Prostate gland (tissue), 2 donors: ENCODE data around the gene PRKCI.

Experiments used
- POLR2A ChIP-seq: fragments of 450-650 bp; IDR thresholded peaks from one replicate; pipeline ENCODE4 v1.6.1; 2016; ENCODE audit warnings: antibody characterized with exemption, mild to moderate bottlenecking
- POLR2AphosphoS5 ChIP-seq: sonication (generic); formaldehyde crosslinking; IDR thresholded peaks from one replicate; pipeline ENCODE4 v1.6.1; 2017; ENCODE audit warnings: antibody characterized with exemption
- TF ChIP-seq, protein P1 (sequence below), 4 experiments: fragments of 200-600 bp in 2 of 4; fragments of 450-650 bp in 2 of 4; sonication (generic) in 2 of 4; IDR thresholded peaks; 1 replicate in 3 of 4; 2 replicates in 1 of 4; pipeline ENCODE4 v1.5.1; 2016 to 2019; ENCODE audit warnings: antibody characterized with exemption in 4 of 4, mild to moderate bottlenecking in 2 of 4, moderate library complexity in 2 of 4

DNA sequence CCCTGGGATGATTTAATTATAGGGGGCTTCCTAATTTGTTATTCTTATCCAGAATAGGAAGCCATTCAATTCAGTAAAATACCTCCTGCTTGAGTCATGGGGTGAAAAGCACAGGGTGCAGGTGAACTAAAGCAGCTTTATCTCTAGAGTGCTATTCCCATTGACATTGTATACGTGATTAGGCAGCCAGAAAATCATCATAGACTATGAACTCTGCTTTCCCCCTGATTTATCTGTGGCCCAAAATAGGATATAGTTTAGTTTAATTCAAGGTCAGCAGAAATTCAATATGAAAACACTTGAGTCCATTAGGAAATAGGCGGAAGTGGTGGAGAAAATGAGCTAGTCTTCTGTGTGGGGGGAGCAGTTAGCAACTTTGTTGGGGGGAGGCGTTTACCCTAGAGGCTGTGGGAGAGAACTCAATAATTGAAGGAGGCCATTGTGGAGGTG, 18.2 kb upstream of the PRKCI start:
- TF ChIP-seq, protein P1, sequence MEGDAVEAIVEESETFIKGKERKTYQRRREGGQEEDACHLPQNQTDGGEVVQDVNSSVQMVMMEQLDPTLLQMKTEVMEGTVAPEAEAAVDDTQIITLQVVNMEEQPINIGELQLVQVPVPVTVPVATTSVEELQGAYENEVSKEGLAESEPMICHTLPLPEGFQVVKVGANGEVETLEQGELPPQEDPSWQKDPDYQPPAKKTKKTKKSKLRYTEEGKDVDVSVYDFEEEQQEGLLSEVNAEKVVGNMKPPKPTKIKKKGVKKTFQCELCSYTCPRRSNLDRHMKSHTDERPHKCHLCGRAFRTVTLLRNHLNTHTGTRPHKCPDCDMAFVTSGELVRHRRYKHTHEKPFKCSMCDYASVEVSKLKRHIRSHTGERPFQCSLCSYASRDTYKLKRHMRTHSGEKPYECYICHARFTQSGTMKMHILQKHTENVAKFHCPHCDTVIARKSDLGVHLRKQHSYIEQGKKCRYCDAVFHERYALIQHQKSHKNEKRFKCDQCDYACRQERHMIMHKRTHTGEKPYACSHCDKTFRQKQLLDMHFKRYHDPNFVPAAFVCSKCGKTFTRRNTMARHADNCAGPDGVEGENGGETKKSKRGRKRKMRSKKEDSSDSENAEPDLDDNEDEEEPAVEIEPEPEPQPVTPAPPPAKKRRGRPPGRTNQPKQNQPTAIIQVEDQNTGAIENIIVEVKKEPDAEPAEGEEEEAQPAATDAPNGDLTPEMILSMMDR (IDR thresholded peaks at IDR 0.05) = no peak
- no peak for TF ChIP-seq POLR2A
- no peak for TF ChIP-seq POLR2AphosphoS5
